Fibroblast of lung (primary cell): ENCODE measurements around the gene CYYR1. TPM values are rescaled to one million over a fixed set of nuclear protein-coding genes. Genes with fewer than 3 reads are reported as not detected.

Experiments
- DNase-seq, 2 donors: peaks; one replicate each; pipeline versions ENCODE4 v3.0.0 to v3.0.0-alpha.2; 2010; ENCODE audit warnings: low read depth in 2 of 2
- H2AFZ ChIP-seq: 2 replicates; pipeline ENCODE4 v1.5.1; 2012; ENCODE audit warnings: low read length, control low read depth, inconsistent platforms
- H3K27ac ChIP-seq: 2 replicates; pipeline ENCODE4 v1.5.1; 2011; ENCODE audit warnings: low read length, control low read depth; ENCODE audit not compliant: insufficient read depth
- H3K27me3 ChIP-seq: 2 replicates; pipeline ENCODE4 v1.5.1; 2011; ENCODE audit warnings: mild to moderate bottlenecking, low read length; ENCODE audit not compliant: control insufficient read depth, insufficient read depth
- H3K36me3 ChIP-seq: 2 replicates; pipeline ENCODE4 v1.5.1; 2011; ENCODE audit warnings: low read length; ENCODE audit not compliant: control insufficient read depth, insufficient read depth
- H3K4me1 ChIP-seq: 2 replicates; pipeline ENCODE4 v1.5.1; 2011; ENCODE audit warnings: low read length; ENCODE audit not compliant: control insufficient read depth, insufficient read depth; ENCODE audit errors: extremely low read depth
- H3K4me2 ChIP-seq: 2 replicates; pipeline ENCODE4 v1.5.1; 2011; ENCODE audit warnings: low read length, control low read depth; ENCODE audit not compliant: insufficient read depth; ENCODE audit errors: extremely low read depth
- H3K4me3 ChIP-seq, 4 experiments: fragments of 200-600 bp in 1 of 4; sonication (generic) in 1 of 4; replicated peaks in 1 of 4; 2 replicates each; pipeline ENCODE4 v1.5.1; 2011 to 2016; ENCODE audit warnings: low read length in 4 of 4, low read depth in 3 of 4, mild to moderate bottlenecking in 3 of 4, control low read depth in 2 of 4, inconsistent platforms in 1 of 4, mixed read lengths in 1 of 4; ENCODE audit not compliant: insufficient read depth in 1 of 4; ENCODE audit errors: control extremely low read depth in 1 of 4
- H3K79me2 ChIP-seq: 2 replicates; pipeline ENCODE4 v1.5.1; 2012; ENCODE audit warnings: mild to moderate bottlenecking, low read length, inconsistent platforms; ENCODE audit not compliant: control insufficient read depth, insufficient read depth
- H3K9ac ChIP-seq: 2 replicates; pipeline ENCODE4 v1.5.1; 2011; ENCODE audit warnings: mild to moderate bottlenecking, low read length, control low read depth; ENCODE audit not compliant: insufficient read depth
- H3K9me3 ChIP-seq: 2 replicates; pipeline ENCODE4 v1.5.1; 2012; ENCODE audit warnings: low read depth, low read length; ENCODE audit not compliant: control insufficient read depth, insufficient read depth
- H4K20me1 ChIP-seq: 2 replicates; pipeline ENCODE4 v1.5.1; 2011; ENCODE audit warnings: low read length; ENCODE audit not compliant: control insufficient read depth, insufficient read depth; ENCODE audit errors: extremely low read depth
- EZH2 ChIP-seq: IDR thresholded peaks from 2 replicates; pipeline ENCODE4 v1.5.1; 2012; ENCODE audit warnings: low read length, control low read depth, mild to moderate bottlenecking; ENCODE audit errors: missing control alignments
- polyA plus RNA-seq, 2 donors: library from polyadenylated mRNA; depleted of rRNA in 1 of 2; stranded (reverse) in 1 of 2; unstranded in 1 of 2; fragments of >200 nt; gene quantifications; 2 replicates each; pipeline ENCODE4 v1.2.1, GENCODE V29; 2011 to 2012; ENCODE audit warnings: missing spikeins in 1 of 2
- total RNA-seq: library from RNA; depleted of rRNA; stranded (reverse); fragments of >200 nt; gene quantifications from 2 replicates; pipeline ENCODE4 v1.2.1, GENCODE V29; 2014
- TF ChIP-seq, protein P1 (sequence below), 2 donors: IDR thresholded peaks in 1 of 2; conservative IDR thresholded peaks in 1 of 2; 1 replicate in 1 of 2; 2 replicates in 1 of 2; pipeline ENCODE4 v1.5.1; 2011 to 2012; ENCODE audit warnings: low read length in 2 of 2, control low read depth in 1 of 2, inconsistent platforms in 1 of 2, low read depth in 1 of 2, mild to moderate bottlenecking in 1 of 2

Gene CYYR1
- total and polyA plus RNA-seq, 2 donors (not counting 1 experiment from before 2014, with no cell fraction given) = 0.17 TPM; not detected in 1

DNA sequence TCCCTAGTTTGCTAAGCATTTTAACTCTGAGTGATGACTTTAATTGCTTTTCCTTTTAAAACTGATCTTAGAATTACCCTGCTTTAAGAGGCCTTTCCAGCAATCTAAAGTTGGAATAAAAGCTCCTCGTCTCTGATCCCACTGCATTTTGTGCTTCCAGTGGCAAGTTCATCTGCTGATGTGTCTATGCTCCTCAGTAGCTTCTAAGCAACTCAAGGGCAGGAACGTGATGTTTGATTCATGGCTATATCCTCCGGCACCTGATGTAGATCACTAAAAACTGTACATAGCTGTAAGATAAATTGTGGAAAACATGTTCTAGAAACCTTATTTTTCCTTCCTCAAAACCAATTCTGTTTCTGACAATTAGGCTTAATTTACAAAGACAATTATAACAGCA is 12.5 kb downstream of the CYYR1 start:
- no peaks in the 10 kb centered on the region for H3K27me3 ChIP-seq
- TF ChIP-seq, protein P1, sequence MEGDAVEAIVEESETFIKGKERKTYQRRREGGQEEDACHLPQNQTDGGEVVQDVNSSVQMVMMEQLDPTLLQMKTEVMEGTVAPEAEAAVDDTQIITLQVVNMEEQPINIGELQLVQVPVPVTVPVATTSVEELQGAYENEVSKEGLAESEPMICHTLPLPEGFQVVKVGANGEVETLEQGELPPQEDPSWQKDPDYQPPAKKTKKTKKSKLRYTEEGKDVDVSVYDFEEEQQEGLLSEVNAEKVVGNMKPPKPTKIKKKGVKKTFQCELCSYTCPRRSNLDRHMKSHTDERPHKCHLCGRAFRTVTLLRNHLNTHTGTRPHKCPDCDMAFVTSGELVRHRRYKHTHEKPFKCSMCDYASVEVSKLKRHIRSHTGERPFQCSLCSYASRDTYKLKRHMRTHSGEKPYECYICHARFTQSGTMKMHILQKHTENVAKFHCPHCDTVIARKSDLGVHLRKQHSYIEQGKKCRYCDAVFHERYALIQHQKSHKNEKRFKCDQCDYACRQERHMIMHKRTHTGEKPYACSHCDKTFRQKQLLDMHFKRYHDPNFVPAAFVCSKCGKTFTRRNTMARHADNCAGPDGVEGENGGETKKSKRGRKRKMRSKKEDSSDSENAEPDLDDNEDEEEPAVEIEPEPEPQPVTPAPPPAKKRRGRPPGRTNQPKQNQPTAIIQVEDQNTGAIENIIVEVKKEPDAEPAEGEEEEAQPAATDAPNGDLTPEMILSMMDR (conservative IDR thresholded peaks at IDR 0.05 in 1 of 2, IDR thresholded peaks at IDR 0.05 in 1 of 2; ENCODE audit: low read depth in 1 of 2, low read length in 2 of 2) = no peak
- no peak for TF ChIP-seq EZH2
- no peak for DNase-seq

DNA sequence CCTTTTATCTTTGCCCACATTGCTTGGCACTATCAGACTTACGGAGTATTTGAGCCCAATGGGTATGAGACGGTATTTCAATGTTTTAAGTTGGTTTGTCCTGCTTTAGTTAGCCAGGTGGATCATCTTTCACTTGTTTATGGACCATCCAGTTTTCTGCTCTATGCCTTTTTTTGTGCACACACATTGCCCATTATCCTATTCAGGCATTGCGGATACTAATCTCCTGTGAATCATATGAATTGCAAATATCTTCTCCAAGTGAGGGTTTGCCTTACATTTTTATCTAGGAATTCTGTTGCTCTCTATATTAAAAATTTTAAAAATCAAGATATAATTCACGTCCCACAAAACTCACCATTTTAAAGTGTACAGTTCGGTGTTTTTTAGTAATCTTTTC is 14.0 kb downstream of the CYYR1 start:
- Histone ChIP-seq H3K4me1 (no peaks in the 10 kb centered on the region), H3K36me3 (no peaks in the 10 kb centered on the region), H3K4me3 (no peak overlapping the region), H3K27ac (no peak overlapping the region), H4K20me1 (no peaks in the 10 kb centered on the region), H3K79me2 (no peaks in the 10 kb centered on the region), H3K27me3 (no peaks in the 10 kb centered on the region), H3K9ac (no peak overlapping the region), H3K4me2 (no peak overlapping the region), H3K9me3 (no peaks in the 10 kb centered on the region), H2AFZ (no peak overlapping the region)
- DNase-seq = no peak
- no peak for TF ChIP-seq EZH2
- TF ChIP-seq, protein P1 (conservative IDR thresholded peaks at IDR 0.05 in 1 of 2, IDR thresholded peaks at IDR 0.05 in 1 of 2; ENCODE audit: low read depth in 1 of 2, low read length in 2 of 2) = no peak

More for the DNA sequence above, 12.5 kb downstream of the CYYR1 start:
- H3K9ac ChIP-seq = no peak overlapping the region
- H3K4me2 ChIP-seq = no peak overlapping the region
- H4K20me1 ChIP-seq = no peaks in the 10 kb centered on the region
- H3K4me3 ChIP-seq = no peak overlapping the region
- no peaks in the 10 kb centered on the region for H3K79me2 ChIP-seq
- H3K36me3 ChIP-seq = no peaks in the 10 kb centered on the region
- no peaks in the 10 kb centered on the region for H3K9me3 ChIP-seq
- H3K4me1 ChIP-seq = no peaks in the 10 kb centered on the region
- H3K27ac ChIP-seq = no peak overlapping the region
- H2AFZ ChIP-seq = no peak overlapping the region

DNA sequence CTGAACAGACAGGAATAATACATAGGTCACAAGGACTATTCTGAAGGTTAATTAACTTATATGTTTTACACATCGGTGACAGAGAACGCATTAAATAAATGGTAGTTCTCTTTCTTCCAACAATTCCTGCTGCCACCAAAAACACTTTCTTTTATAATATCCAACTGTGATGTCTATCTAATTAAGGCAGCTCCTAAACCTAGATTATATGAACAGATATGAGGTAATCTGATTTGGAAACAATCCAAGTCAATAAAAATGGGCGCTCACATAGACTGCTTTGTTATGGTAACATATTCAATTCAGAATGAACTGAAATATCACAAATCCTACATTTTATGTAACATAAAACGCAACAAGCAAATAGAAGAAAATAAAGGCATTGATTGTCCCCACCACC is 16.0 kb downstream of the CYYR1 start:
- H3K79me2 ChIP-seq = no peaks in the 10 kb centered on the region
- H2AFZ ChIP-seq = no peak overlapping the region
- no peak overlapping the region for H3K4me3 ChIP-seq
- no peak overlapping the region for H3K27ac ChIP-seq
- TF ChIP-seq, protein P1 (conservative IDR thresholded peaks at IDR 0.05 in 1 of 2, IDR thresholded peaks at IDR 0.05 in 1 of 2; ENCODE audit: low read depth in 1 of 2, low read length in 2 of 2) = no peak
- no peak for TF ChIP-seq EZH2
- H3K9ac ChIP-seq = no peak overlapping the region
- no peak for DNase-seq
- H3K9me3 ChIP-seq = no peaks in the 10 kb centered on the region
- H3K4me1 ChIP-seq = no peaks in the 10 kb centered on the region
- no peaks in the 10 kb centered on the region for H3K36me3 ChIP-seq
- H3K27me3 ChIP-seq = no peaks in the 10 kb centered on the region
- no peak overlapping the region for H3K4me2 ChIP-seq
- H4K20me1 ChIP-seq = no peaks in the 10 kb centered on the region
